ENCODE measurements around the gene PIGZ.
"Not testable (repeated sequence)": the region's sequence is repeated elsewhere in the genome, so short reads cannot be mapped to it uniquely, and the experiment has no call there.

PIGZ gene

GRCh38 chr3:196948442-196949284 is 20.0 kb downstream of the PIGZ start:
- no peak for DNase-seq

DNA sequence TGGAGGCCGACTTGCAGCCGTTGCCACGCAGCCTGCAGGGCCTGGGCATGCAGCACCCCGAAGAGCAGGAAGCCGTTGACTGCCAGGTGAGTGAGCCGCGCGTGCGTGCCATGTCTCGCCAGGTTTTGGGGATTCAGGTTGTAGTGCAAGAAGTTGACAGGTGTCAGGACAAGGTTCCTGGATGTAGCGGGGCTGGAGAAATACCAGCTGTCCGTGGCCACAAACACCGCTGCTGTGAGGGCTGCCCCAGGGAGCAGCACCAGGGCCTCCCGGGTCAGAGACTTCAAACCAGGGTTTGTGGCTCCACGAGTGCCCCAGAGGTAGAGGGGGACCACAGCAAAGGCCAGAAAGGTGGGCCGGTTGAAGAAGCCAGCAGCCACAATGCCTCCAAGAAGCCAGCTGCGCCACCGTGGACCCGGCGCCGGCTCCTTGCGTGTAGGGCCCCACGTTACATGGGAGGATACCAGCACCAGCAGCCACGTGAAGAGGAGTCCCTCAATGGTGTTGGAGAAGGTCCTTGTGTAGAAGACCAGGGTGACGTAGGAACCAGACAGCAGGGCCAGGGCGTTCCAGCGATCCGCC is 20.7 kb downstream of the PIGZ start:
- no peak for DNase-seq

DNA sequence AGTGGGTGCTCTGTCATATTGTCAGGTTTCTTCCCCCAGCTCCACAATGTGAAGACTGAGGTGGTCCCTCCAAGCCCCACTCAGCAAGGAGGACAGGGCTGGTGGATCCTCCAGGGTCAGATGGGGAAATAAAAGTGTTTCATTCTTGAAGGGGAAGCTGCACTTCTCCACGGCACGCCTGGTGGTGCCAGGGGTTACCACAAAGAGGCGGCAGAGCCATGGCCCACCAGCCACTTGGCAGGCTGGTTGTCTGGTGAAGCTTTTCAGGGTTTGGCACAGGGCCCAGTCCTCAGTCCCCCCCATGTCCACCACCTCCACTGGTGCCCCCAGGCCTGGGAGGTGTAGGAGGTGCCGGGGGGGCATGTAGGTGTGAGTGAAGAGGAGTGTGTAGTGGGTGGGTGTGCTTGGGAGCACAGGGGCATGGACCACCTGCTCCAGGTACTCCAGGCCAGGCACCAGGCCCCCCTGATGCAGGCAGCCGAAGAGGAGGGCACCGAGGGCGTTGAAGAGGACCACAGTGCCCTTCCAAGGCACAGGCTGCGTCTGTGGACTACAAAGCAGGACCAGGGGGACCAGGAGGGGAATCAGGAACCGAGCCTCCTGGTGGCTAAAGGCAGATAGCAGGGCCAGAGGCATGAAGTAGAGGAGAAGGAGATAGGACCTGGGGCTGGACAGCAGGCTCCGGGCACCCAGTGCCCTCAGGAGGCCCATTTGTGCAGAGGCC is 21.3 kb downstream of the PIGZ start:
- no peak for DNase-seq

GRCh38 chr3:196944037-196944790 is 24.4 kb downstream of the PIGZ start:
- not testable (repeated sequence) for DNase-seq

GRCh38 chr3:196942915-196943277 is 25.7 kb downstream of the PIGZ start:
- DNase-seq = no peak

- DNase-seq = peak; percentile 100
Measured at GRCh38 chr3:196942226-196942914, 26.3 kb downstream of the PIGZ start, which contains the start of gene NCBP2. Gene NCBP2, minus strand, starts transcription at chr3:196942528. Its CDS starts 25 bp downstream, at chr3:196942503.

- DNase-seq = peak; percentile 48
Measured at GRCh38 chr3:196941729-196942225, 26.9 kb downstream of the PIGZ start.

DNA sequence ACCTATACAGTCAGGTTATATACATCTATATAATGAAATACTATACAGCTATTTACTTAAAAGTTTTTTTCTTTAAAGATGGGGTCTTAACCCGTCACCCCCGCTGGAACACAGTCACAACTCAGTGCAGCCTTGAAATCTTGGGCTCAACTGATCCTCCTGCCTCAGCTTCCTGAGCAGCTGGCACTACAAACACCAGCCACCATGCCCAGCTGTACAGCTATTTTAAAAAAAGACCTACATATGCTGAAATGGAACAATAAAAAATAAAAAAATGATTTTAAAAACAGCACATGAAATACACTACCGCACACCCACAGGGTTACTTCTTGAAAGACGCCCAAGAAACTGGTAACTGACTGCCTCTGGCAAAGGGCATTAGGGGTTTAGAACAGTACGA is 30.1 kb downstream of the PIGZ start:
- DNase-seq = no peak

- DNase-seq = no peak
Measured at GRCh38 chr3:196938124-196938523, 30.5 kb downstream of the PIGZ start.

DNA sequence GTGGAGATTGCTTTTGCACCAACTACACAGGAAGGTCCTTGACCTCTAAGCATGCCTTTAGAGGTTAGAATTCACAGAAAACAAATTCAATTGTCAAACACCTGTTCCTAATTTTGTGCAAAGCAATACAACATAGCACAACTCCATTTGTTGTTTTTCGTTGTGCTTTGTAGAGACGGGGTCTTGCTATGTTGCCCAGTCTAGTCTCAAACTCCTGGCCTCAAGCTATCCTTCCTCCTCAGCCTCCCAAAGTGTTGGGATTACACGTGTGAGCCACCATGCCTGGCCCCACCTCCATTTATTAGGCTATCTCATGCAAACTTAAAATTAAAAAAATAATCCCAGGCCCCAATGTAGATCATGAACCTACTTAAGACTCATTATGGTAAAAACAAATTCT is 32.3 kb downstream of the PIGZ start:
- no peak for DNase-seq

GRCh38 chr3:196932600-196932999 is 36.0 kb downstream of the PIGZ start:
- no peak for DNase-seq

DNA sequence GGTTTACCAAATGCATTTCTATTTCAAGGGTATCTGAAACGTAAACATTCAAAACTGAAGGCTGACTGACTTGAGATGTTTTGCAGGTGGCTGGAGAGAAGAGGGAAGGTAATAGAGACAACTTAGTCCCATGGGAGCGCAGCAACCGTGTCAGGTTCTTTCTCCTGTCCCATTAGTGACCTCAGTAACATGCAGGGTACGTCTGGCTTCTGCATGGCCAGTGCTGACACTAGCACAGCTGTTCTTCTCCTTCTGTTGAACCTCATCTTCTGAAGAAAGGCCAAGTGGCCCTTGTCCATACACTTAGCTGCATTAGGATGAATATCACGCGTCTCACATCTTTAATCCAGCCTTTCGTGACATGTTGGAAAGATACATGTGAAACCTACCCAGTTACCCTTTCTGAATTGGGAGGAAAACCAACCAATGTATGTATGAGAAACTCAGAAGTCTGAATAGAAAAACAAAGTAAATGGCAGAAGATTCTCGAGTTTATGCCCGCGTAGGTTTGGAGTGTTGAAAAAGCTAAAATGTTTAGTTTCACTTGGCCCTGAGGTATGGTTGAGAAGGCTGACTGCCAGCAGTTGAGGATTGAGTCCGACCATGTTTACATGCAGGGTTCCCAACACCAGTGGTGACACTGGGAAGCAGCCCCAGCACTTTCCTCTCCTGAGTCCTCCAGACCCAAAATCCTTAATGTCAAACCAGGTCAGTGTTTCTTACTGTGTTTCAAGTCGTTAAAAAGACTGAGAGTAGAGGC is 36.6 kb downstream of the PIGZ start:
- DNase-seq = no peak

DNA sequence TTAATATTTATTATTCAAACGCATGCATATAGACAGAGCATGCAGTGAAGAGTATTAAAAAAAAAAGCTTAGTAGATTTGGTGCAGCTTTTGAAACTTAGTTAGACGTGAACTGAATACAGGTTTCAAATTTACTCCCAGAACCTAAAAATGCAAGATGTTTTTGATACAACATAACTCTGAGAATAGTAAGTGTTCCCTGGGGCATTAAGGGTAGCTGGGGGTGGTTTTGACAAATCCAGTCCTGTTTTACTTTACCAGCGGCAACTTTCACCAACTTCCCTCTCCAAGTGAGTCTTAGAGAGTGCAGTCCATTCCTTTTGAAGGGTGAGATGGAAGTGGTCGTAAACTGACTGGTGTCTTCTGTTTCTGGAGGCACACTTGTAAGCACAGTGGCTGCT is 37.5 kb downstream of the PIGZ start:
- DNase-seq = no peak

GRCh38 chr3:196927571-196928453 is 40.8 kb downstream of the PIGZ start:
- no peak for DNase-seq

DNA sequence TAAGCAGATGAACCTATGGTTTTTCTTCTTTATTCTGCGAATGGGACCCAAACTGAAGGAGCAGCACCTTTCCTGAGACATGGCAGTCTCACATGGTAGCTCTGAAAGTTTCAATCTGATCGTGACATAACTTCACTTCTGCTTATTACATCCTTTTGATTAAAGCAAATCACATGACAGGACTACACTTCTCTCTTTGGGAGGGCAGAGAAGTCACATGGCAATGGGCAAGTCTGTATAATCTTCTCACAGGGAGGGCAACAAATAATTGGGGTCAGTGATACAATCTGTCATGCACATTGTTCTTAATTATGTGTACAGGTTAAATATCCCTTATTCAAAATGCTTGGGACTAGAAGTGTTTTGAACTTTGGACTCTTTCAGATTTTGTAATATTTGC is 47.9 kb downstream of the PIGZ start:
- no peak for DNase-seq

DNA sequence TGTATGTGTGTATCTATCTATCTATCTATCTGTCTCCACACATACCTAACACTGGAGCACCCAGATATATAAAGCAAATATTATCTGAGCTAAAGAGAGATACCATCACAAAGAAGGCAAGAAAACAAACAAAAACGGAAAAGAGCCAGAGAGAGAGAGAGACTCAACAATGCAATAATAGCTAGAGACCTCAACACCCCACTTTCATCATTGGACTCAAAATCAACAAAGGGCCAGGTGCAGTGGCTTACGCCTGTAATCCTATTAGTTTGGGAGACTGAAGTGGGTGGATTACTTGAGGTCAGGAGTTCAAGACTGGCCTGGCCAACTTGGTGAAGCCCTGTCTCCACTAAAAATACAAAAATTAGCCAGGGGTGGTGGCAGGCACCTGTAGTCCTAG is 49.7 kb downstream of the PIGZ start:
- DNase-seq = no peak

- no peak for DNase-seq
Measured at GRCh38 chr3:196916995-196917394, 51.6 kb downstream of the PIGZ start.

DNA sequence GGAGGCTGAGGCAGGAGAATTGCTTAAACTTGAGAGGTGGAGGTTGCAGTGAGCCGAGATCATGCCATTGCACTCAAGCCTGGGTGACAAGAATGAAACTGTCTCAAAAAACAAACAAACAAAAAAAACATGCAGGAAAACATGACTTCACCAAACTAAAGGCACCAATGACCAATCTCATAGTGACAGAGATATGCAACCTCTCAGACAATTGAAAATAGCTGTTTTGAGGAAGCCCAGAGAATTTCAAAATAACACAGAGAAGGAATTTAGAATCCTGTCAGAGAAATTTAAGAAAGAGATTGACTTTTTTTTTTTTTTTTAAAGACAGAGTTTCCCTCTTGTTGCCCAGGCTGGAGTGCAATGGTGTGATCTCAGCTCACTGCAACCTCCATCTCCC is 52.4 kb downstream of the PIGZ start:
- DNase-seq = no peak

GRCh38 chr3:196915375-196915774 is 53.3 kb downstream of the PIGZ start:
- DNase-seq = no peak

GRCh38 chr3:196914866-196915265 is 53.8 kb downstream of the PIGZ start:
- DNase-seq = no peak
